HG03342 (cell line): ENCODE measurements around the gene PSMD12.
A peak's percentile ranks its signal among the peaks of the same experiment; 100 is the strongest.
"Not testable (repeated sequence)": the region's sequence is repeated elsewhere in the genome, so short reads cannot be mapped to it uniquely, and the experiment has no call there.

Experiments
- ATAC-seq: cut with Tn5 transposase; IDR thresholded peaks from one replicate; pipeline ENCODE4 v1.9.1; 2021; ENCODE audit warnings: mild to moderate bottlenecking, moderate library complexity; ENCODE audit not compliant: unreplicated experiment

The PSMD12 gene

DNA sequence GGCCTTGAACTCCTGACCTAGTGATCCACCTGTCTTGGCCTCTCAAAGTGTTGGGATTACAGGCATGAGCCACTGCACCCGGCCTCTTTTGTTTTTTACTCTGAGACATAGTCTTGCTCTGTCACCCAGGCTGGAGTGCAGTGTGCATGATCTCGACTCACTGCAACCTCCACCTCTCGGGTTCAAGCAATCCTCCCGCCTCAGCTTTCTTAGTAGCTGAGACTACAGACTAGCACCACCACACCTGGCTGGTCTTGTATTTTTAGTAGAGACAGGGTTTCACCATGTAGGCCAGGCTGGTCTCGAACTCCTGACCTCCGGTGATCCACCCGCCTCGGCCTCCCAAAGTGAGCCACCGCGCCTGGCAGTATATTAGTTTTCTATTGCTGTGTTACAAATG, 22.2 kb upstream of the PSMD12 start:
- ATAC-seq = not testable (repeated sequence)

DNA sequence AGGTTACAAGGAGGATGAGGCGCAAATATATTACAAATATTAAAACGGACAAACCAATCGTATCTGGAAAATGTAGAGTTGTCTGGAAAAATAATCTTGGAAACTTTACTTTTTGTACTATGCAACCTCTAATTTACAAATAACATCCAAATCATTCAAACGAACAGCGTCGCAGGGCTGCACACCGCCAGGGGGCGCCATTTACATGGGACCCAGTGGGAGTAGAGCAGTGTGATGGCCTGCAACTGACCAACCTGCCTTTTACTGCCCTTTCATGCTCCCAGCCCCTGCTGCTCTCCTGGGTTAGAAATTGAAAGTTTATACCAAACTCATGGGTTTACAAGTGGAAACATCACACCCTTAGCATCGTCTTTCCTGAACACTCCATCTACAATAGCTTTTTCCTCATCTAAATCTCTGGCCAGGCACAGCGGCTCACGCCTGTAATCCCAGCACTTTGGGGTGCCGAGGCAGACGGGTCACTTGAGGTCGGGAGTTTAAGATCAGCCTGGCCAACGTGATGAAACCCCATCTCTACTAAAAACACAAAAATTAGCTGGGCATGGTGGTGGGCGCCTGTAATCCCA, 20.7 kb upstream of the PSMD12 start:
- no peak for ATAC-seq

DNA sequence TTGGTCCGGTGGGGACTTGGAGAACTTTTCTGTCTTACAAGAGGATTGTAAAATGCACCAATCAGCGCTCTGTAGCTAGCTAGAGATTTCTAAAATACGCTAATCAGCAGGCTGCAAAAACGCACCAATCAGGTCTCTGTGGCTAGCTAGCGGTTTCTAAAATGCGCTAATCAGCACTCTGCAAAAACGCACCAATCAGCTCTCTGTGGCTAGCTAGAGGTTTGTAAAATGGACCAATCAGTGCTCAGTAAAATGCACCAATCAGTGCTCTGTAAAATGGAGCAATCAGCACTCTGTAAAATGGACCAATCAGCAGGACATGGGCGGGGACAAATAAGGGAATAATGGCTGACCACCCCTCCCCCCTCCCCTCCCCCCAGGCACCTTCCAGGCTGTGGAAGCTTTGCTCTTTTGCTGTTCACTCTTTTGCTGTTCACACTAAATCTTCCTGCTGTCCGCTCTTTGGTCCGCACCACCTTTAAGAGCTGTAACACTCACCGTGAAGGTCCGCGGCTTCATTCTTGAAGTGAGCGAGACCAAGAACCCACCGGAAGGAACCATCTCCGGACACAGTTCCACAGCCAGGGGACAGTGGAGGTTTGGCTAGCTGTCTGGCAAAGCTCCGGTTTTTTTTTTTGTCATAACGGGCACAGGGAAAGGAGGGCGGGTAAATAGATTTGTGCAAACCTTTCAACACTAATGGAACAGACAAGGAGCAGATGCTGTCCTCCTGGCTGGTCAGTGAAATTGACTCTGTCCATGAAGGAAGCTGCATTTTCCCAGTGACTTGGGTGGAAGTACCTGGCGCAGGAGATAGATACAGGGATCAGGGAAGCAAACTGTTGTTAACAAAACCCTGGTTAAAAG, 19.0 kb upstream of the PSMD12 start:
- no peak for ATAC-seq

DNA sequence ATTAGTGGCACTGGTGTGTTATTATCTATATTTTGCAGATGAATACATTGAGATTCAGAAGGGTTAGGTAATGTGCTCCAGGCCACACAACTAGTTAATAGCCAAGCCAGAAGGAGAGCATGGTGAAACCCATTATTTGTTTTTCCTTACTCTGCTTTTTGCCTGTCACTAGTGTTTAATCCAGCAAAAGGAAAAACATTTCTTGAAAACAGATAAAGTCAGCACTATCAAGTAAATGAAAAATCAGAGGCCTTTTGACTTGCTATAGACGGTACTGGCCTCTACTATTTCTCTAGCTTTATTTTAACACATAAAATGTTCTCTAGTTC, 15.5 kb upstream of the PSMD12 start:
- no peak for ATAC-seq

DNA sequence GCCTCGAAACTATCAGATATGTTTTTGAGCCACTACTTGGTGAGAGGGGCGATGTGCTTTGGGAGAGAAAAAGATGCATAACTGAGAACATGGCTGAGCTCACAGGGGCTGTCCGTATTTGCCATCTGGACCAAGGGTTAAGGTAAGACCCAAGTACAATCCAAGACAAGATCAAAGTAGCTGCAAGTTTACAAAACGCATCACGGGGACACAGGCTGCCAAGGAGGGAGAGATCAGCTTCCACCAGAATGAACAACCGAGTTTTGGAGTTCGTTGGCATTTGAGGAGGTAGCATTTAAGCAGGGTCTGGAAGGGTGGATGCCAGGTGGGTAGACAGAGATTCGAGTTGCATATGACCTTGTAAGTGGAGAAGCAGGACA, 12.9 kb upstream of the PSMD12 start:
- ATAC-seq = no peak

DNA sequence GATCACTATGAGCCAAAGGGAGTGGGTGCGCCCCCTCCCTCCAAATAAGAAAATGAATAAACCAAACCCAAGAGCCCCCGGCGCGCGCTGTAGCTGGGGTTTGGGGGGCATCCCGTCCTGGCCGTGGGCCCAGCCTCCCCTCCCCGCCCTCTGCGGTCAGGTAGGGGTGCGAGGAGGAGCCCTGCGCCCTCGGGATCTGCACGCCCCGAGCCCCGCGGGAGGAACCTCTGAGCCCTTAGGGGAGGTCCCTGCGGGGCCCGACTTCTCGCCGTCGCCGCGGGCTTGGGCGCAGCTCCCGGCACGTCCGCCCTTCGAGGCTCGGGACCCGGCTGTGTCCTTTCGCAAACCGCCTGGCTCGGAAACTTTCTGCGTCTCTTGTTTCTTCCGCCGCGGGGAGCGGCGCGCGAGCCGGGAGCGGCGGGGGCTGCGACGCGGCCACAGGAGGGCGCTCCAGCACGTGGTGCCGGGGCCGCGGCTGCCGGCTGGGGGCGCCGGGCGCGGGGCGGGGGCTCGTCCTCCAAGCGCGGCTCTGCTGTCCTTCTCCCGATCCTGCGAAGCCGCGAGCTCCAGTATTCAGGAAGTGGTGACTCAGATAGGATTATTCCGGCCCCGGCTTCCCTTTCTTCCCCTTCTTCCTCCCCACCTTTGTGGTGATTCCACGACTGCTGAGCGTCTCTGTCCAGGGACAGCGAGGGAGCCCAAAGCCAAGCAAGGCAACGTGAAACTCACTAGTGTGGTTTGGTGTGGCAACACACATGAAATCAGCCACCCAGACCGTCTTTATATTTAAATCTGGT, 12.3 kb upstream of the PSMD12 start:
- peak; percentile 35 for ATAC-seq

DNA sequence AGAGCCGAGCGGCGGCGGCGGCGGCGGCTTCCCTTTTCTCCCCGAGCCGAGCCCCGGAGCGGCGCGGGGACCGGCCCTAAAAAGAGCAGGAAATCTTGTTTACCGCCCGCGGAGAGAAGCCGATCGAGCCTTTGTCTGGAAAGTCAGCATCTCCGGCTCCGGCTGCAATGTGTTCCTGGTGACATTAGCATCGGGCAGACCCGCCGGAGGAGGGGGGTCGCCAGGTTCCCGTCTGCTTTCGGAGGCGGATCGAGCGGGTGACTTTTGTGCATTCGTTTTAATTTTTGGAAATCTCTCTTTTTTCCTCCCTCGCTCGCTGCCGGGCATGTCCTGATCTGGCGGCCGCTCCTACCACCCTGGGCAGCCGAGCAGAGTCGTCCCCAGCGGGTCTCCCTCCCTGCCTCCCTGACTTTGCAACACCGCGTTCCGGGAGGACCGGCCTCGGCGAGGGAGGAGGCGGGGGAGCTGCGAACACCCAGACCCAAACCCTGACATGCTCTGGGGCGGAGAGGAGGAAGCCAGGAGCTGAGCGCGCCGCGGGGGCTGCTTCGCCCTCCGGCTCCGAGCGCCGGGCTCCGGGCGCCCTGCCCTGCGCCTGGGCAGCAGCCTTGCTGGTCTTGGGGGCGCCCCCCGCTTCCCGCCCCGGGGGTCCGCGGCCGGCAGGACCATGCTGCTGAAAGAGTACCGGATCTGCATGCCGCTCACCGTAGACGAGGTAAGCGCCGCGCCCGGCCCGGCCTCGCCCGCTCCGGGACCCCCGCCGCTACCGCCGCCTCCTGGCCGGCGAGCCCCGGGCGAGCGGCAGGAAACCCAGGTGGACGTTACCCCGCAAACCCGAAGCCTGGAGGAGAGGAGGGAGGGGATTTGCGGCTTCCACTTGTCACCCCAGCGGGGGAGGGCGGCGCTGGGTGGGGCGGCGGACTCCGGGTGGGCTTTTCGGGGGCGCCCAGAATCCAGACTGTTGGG, 11.4 kb upstream of the PSMD12 start:
- no peak for ATAC-seq

DNA sequence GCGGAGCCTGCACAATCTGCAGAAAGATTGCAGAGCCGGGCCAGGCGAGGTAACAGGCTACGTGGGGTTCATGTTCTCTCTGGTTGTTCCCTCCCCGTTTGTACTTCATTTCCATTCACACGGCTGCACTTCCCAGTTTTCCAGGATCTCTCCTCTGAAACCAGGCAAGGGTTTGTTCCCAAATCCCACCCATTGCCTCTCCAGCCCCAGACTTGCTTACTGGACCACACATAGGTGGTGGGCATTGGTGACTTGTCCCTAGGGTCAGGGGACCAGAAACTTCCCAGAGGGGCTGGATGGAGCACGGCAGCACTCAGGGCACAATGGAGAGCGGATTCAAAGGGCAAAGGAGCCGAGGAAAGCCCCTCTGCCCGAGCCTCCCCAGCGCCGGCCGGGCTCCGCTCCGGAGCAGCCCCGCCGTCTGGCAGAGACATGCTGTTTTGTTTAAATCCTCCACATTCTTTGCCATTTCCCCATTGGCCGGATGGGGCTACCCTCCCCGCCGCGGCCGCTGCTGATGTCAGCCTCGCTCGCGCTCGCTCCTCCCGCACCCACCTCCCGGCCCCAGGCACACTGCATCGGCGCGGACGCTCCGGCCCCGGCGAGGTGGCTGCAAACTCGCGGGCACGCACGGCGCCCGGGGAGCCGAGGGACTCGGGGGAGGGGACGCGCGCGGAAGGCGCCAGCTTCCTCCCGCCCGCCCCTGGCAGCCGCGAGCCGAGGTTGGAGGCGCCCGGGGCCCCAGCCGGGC, 10.5 kb upstream of the PSMD12 start, which contains the start of gene PITPNC1:
Gene PITPNC1 (plus strand): TSS at position 545 of the 751 bp plus-strand sequence.
- ATAC-seq = peak; percentile 73

DNA sequence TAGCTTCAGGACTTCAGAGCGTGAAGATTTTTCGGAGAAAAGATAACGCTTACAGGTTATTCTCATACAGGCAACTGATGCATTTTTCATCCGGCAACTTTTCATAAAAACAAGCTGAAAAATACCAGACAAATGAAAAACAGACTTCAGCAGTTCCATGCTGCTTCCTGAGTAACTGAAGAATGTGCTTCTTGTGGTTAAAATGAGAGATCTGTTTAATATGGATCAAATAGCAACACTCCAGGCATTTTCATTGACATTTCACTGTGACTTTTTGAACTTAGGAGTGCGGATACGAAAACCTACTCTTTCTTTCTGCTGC, 10.0 kb upstream of the PSMD12 start:
- no peak for ATAC-seq

DNA sequence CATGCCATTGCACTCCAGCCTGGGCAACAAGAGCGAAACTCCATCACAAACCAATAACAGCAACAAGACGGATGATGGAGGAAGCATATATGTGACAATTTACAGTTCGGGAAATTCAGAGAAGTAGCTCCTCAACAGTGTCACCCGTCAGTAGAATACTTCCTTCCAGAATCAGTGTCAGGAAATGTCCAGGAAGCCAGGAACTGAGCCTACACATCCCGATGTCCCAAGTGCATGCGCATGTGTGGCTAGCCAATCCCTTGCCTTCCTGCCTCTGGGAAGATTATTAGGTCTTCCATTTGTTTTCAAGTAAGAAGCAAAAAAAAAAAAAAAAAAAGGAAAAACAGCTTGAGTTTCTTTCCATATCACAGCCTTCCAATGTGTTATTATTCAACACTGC, 9.3 kb upstream of the PSMD12 start:
- no peak for ATAC-seq

DNA sequence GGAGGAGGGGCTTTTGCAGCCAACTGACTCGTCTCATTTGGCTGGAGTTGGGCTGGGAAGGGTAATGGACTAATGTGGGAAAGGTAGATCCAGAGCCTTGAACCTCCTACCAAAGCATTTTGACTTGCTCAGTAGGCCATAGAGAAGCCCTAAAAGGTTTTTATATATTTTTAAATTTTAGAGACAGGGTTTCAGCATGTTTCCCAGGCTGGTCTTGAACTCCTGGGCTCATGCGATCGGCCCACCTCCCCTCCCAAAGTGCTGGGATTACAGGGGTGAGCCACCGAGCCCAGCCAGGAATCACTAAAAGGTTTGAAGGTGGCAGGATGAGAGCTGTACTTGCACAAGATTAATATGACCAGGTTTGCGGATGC, 8.7 kb upstream of the PSMD12 start:
- ATAC-seq = no peak

DNA sequence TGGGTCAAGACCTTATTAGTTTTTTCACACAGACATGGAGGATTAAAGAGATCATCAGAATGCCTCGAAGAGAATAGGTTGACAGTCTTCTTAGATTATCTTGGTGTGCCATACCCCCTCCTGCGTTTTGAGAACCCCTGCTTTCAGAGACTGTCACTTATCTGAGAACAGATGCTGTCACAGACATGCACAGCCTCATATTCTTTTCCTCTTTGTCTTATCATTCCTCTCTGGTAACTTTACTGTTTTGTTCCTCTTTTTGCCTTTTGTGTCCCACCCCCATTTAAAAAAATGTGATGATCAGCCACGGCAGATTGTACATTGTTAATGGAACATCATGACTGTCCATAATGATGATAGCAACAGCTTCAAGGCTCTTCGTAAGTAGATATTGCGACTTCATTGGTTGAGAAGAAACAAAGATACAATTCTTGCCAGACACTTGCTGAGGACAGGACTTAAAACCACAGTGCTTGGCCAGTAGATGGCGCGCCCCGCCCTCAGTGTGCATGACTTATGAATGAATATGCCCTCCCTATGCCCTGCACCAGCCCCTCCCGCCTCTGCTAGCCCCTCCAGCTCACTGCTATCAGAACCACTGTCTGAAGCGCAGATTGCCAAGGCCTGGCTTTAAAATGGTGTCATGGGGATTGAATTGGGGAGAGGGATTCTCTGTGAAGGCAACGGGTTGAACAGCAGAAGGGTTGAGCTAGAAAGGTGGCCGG, 8.1 kb upstream of the PSMD12 start:
- ATAC-seq = no peak

DNA sequence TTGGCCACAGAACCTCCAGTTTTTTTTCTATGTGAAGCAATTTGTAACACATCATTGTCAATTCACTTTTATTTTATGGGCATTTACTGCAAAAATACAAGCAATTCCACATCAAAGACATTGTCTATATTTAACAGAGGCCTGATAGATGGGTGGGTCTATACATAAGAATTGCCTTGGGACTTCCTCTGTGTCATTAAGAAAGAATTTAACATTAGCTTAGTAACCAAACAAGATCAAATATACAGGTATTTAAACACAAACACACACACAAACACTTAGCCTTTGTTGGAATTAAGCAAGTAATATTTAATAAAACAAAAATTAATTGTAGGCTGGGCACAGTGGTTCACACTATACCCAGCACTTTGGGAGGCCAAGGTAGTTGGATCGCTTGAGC, 6.4 kb upstream of the PSMD12 start:
- ATAC-seq = no peak

DNA sequence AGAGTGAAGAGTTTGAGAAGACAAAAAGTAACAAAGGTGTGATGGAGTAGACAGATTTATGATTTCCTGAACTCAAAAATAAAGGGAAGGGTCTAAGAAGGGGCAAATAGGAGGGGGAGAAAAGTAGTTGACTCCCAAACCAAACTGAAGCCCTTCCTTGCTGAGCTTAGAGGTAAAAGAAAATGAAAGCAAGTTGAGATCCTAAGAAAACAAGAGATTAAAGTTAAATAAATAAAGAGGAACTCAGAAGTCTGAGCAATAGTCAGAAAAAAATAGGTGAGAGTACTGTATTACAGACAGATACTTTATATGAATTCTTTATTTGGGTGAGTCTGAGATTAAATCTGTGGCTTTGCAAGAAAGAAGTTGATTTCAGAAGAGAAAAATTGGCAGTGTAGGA, 3.3 kb upstream of the PSMD12 start:
- no peak for ATAC-seq

DNA sequence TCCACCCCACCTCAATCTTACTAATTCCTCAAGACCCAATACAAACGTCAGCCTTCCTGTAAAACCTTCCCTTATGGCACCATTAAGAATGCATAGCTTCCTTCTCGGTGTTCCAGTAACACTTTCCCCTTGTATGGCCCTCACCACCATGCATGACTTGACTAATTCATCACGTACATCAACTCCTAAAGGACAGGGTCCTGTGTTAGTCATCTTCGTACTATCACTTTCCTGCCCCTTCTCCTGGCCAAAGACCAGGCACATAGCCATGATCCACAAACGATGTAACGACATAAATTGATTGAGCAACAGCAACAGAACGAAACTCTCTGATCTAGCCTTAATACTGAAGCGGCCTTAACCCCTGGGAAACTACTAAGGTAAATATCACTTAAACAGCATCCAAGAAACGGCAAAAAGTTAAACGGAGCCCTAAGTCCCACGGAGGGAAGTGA, 612 bp downstream of the PSMD12 start:
- ATAC-seq = peak; percentile 25

DNA sequence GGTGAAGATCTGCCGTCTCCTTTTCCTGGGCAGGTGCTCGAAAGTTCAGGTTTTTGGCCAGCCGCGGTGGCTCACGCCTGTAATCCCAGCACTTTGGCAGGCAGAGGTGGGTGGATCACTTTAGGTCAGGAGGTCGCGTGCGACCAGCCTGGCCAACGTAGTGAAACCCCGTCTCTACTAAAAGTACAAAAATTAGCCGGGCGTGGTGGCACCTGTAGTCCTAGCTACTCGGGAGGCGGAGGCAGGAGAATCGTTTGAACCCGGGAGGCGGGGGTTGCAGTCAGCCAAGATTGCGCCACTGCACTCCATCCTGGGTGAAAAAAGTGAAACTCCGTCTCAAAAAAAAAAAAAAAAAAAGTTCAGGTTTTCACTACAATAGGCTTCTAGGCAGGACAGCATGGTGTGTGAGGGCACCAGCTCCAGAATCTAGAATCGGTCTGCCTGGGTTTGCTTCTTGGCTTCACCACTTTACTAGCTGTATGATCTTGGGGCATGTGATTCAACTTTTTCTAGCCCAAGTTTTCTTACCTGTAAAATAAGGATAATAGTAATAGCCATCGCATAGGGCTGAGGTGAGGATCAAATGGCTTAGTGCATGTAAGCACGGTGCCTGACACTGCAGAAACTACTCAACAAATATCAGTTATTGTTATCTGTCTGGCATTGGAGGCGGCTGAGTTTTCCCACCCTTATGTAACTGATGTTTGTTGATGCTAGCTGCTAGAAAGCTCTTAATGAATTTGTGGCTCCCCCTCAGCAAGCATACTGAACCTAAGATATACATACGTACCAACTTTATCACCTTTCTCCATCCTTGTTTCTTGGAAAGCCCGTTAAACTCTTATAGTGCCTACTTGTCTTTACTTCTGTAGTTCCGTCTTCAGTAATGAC, 1.3 kb downstream of the PSMD12 start:
- no peak for ATAC-seq

DNA sequence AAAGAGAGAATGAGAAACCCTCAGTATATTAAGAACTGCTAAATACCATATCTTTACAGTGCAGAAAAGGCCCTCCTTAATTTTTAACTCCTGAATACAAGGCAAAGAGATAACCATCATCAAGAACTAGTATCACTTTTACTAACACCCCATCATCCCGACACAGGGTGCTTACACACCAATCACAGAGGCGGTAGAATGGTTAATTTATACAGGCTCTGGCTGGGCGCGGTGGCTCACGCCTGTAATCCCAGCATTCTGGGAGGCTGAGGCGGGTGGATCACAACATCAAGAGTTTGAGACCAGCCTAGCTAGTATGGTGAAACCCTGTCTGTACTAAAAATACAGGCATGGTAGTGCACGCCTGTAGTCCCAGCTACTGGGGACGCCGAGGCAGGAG, 4.2 kb downstream of the PSMD12 start:
- ATAC-seq = no peak

DNA sequence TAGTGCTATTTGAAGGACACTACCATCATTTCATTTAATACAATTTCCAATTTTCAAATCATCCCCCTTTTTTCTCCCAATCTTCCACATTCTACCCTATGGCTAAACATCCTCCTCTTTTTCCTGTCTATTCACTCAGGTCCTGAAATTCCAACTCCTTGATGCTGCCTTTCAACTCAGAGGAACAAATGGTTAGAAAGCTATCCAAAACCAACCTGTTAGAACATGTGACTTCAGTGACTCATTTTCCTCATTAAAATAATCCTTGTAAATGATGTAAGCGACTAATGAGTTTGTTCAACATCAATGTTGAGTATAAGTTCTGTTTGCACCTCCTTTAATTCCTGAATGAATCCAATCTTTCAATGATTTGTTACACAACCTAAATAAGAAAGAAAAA, 5.5 kb downstream of the PSMD12 start:
- ATAC-seq = no peak
